GM12878 (cell line): Measurements from ENCODE around the gene SUMF1. TPM values are rescaled to one million over a fixed set of nuclear protein-coding genes. Genes with fewer than 3 reads are reported as not detected.

ENCODE experiments used
- ATAC-seq: fragments of 200-7000 bp; cut with Tn5 transposase; 3 replicates; pipeline ENCODE4 v1.9.1; 2020; ENCODE audit warnings: mild to moderate bottlenecking, moderate library complexity
- BruUV-seq: library from RNA; stranded (reverse); fragments of 400-500 nt; replicated peaks from 2 replicates; lab custom pipeline; 2021; lab: Mats Ljungman, UMichigan
- CTCF ChIA-PET: fragments of 300-600 bp; sonication (Branson Sonifier 250); formaldehyde crosslinking; extraction: SDS; loops from one replicate; lab custom pipeline; 2021; ENCODE audit warnings: inconsistent platforms; lab: Yijun Ruan, JAX
- POLR2A ChIA-PET: fragments of 350-600 bp; formaldehyde crosslinking; extraction: SDS; loops from one replicate; lab custom pipeline; 2021; ENCODE audit warnings: inconsistent platforms; lab: Charles Lee
- RAD21 ChIA-PET: fragments of 300-600 bp; sonication (Branson Sonifier 250); formaldehyde crosslinking; loops from one replicate; lab custom pipeline; 2023; ENCODE audit warnings: antibody characterized with exemption; ENCODE audit not compliant: unreplicated experiment; lab: Charles Lee
- SMC1A ChIA-PET: fragments of 300-600 bp; sonication (Branson Sonifier 250); formaldehyde crosslinking; loops from one replicate; lab custom pipeline; 2023; ENCODE audit not compliant: unreplicated experiment, uncharacterized antibody; lab: Charles Lee
- DNase-seq: peaks from one replicate; pipeline ENCODE4 v3.0.0-alpha.2; 2011; ENCODE audit warnings: low read depth, low spot score
- FAIRE-seq: peaks from 3 replicates; lab custom pipeline; 2011; peaks lifted over from hg19 to GRCh38; lab: Jason Lieb, UNC
- H2AFZ ChIP-seq: 2 replicates; pipeline ENCODE4 v1.6.0; 2011; ENCODE audit warnings: low read depth, low read length, control low read depth; ENCODE audit not compliant: control insufficient read depth
- H3K27ac ChIP-seq: 2 replicates; pipeline ENCODE4 v1.5.1; 2011; ENCODE audit warnings: control low read depth; ENCODE audit not compliant: control insufficient read depth, insufficient read depth
- H3K27me3 ChIP-seq, 2 experiments: replicated peaks in 1 of 2; 2 replicates each; pipeline versions ENCODE4 v1.6.0 to v1.6.1; 2011; ENCODE audit warnings: low read length in 1 of 2; ENCODE audit not compliant: control insufficient read depth in 2 of 2, insufficient read depth in 2 of 2
- H3K36me3 ChIP-seq, 2 experiments: 2 replicates each; pipeline ENCODE4 v1.5.1; 2011; ENCODE audit warnings: low read length in 1 of 2; ENCODE audit not compliant: control insufficient read depth in 2 of 2, insufficient read depth in 2 of 2
- H3K4me1 ChIP-seq: 2 replicates; pipeline ENCODE4 v1.6.1; 2011; ENCODE audit warnings: mild to moderate bottlenecking, low read length, moderate library complexity, mixed read lengths; ENCODE audit not compliant: control insufficient read depth, insufficient read depth
- H3K4me2 ChIP-seq: 2 replicates; pipeline ENCODE4 v1.6.0; 2011; ENCODE audit warnings: control low read depth; ENCODE audit not compliant: control insufficient read depth, insufficient read depth
- H3K4me3 ChIP-seq: fragments of 200-600 bp; sonication (generic); 2 replicates; pipeline ENCODE4 v1.5.1; 2016
- H3K79me2 ChIP-seq: 2 replicates; pipeline ENCODE4 v1.6.0; 2011; ENCODE audit warnings: low read length; ENCODE audit not compliant: control insufficient read depth, insufficient read depth
- H3K9ac ChIP-seq: 2 replicates; pipeline ENCODE4 v1.8.0; 2011; ENCODE audit warnings: low read length, control low read depth, mixed read lengths; ENCODE audit not compliant: control insufficient read depth, insufficient read depth
- H3K9me3 ChIP-seq: replicated peaks from 3 replicates; pipeline ENCODE4 v1.5.1; 2011; ENCODE audit warnings: mild to moderate bottlenecking, low read length; ENCODE audit not compliant: control insufficient read depth, insufficient read depth
- H4K20me1 ChIP-seq: 2 replicates; pipeline ENCODE4 v1.6.0; 2011; ENCODE audit not compliant: control insufficient read depth, insufficient read depth
- ATF7 ChIP-seq: fragments of 450-650 bp; IDR thresholded peaks from 2 replicates; pipeline ENCODE4 v1.6.1; 2016; ENCODE audit warnings: low read depth, mild to moderate bottlenecking
- CHD4 ChIP-seq: fragments of 200-600 bp; sonication (generic); IDR thresholded peaks from 2 replicates; pipeline ENCODE4 v1.6.1; 2016; ENCODE audit warnings: mild to moderate bottlenecking
- CREM ChIP-seq: IDR thresholded peaks from 2 replicates; pipeline ENCODE4 v1.6.1; 2014; ENCODE audit warnings: antibody characterized with exemption, low read depth
- LARP7 ChIP-seq: fragments of 450-650 bp; IDR thresholded peaks from 2 replicates; pipeline ENCODE4 v1.6.1; 2017; ENCODE audit warnings: mild to moderate bottlenecking
- MAX ChIP-seq: IDR thresholded peaks from 2 replicates; pipeline ENCODE4 v1.6.1; 2012; ENCODE audit warnings: low read depth, low read length, improper control_type of control experiment
- NRF1 ChIP-seq: conservative IDR thresholded peaks from 2 replicates; pipeline ENCODE4 v1.6.1; 2011; ENCODE audit warnings: mild to moderate bottlenecking, low read depth, low read length, improper control_type of control experiment
- PAX8 ChIP-seq: fragments of 450-650 bp; IDR thresholded peaks from 2 replicates; pipeline ENCODE4 v1.6.1; 2017; ENCODE audit warnings: mild to moderate bottlenecking, moderate library complexity
- POU2F2 ChIP-seq: IDR thresholded peaks from 3 replicates; pipeline ENCODE4 v1.6.1; 2011; ENCODE audit warnings: low read depth, mild to moderate bottlenecking, low read length, borderline replicate concordance
- SIN3A ChIP-seq: IDR thresholded peaks from 2 replicates; pipeline ENCODE4 v1.6.1; 2012; ENCODE audit warnings: low read depth, low read length, improper control_type of control experiment
- SREBF2 ChIP-seq: IDR thresholded peaks from 2 replicates; pipeline ENCODE4 v1.6.1; 2012; ENCODE audit warnings: mild to moderate bottlenecking, low read length
- YBX1 ChIP-seq: fragments of 450-650 bp; IDR thresholded peaks from 2 replicates; pipeline ENCODE4 v1.6.1; 2016; ENCODE audit warnings: antibody characterized with exemption
- ZNF687 ChIP-seq: fragments of 450-650 bp; IDR thresholded peaks from 2 replicates; pipeline ENCODE4 v1.6.1; 2017; ENCODE audit warnings: mild to moderate bottlenecking, moderate library complexity
- WGBS: methylation state at CpG from one replicate; pipeline ENCODE4 v1.1.6; 2016; ENCODE audit warnings: low lambda C conversion rate; ENCODE audit not compliant: insufficient replicate concordance, insufficient coverage; ENCODE audit errors: missing lambda C conversion rate; 5-methylcytosine and 5-hydroxymethylcytosine counted together
- in situ Hi-C: fragments of 300-500 bp; cut with MboI; formaldehyde crosslinking; loops from 9 replicates; pipeline ENCODE4 v1.14.3; 2018; ENCODE audit warnings: mixed read lengths
- intact Hi-C: fragments of 100-400 bp; cut with micrococcal nuclease; formaldehyde crosslinking; loops from one replicate; pipeline ENCODE4 v1.14.2; 2022; ENCODE audit not compliant: unreplicated experiment
- polyA plus RNA-seq, 11 experiments: library from polyadenylated mRNA; depleted of rRNA in 4 of 11; unstranded in 6 of 11; stranded (reverse) in 5 of 11; fragments of >200 nt; fragmentation: Nextera tagmentation in 4 of 11; fragmentation: Illumina TruSeq in 1 of 11; extraction: Ambion mirVana in 4 of 11; extraction: Trizol in 1 of 11; gene quantifications; 1 replicate in 1 of 11; 2 replicates in 10 of 11; pipeline versions ENCODE4 v1.2.1 to v1.2.3, GENCODE V29; 2011 to 2016; ENCODE audit warnings: inconsistent platforms in 2 of 11, missing spikeins in 2 of 11, low read depth in 1 of 11
- total RNA-seq, 4 experiments: library from RNA; depleted of rRNA in 3 of 4; stranded (reverse); fragments of >200 nt in 3 of 4; fragmentation: Illumina TruSeq in 1 of 4; extraction: Trizol in 1 of 4; gene quantifications; 2 replicates each; pipeline versions ENCODE4 v1.2.1 to v1.2.3, GENCODE V29; 2013 to 2021

SUMF1 gene
- total and polyA plus RNA-seq, 10 of the 15 experiments (the other 5 are each of a cell fraction or from before 2014, with no cell fraction given), result 3.2 to 14.3 (median 8.5) TPM

- intact Hi-C loops, result loop anchor here (10.0 kb wide), 1 partner anchor 483 kb away; no protein-coding TSS in a partner anchor
- Histone ChIP-seq H3K79me2 (peaks cover 18% of the 10 kb centered on the region), H3K36me3 (peaks cover 3 to 5% of the 10 kb centered on the region in 2 experiments), H3K4me3 (no peak overlapping the region), H3K9me3 (no peaks in the 10 kb centered on the region), H2AFZ (no peak overlapping the region), H3K9ac (no peak overlapping the region), H3K27me3 (no peaks in the 10 kb centered on the region), H3K27ac (no peak overlapping the region), H3K4me2 (no peak overlapping the region), H3K4me1 (peaks cover 34% of the 10 kb centered on the region), H4K20me1 (no peaks in the 10 kb centered on the region)
- ChIA-PET POLR2A (no interaction called here), SMC1A (interaction anchor here (0.6 to 12.9 kb wide), 8 partner anchors 8 to 151 kb away, joined by 3 to 180 read pairs (median 4); partner anchors contain the start of gene ITPR1), CTCF (interaction anchor here (1.0 to 3.5 kb wide), 2 partner anchors 82 to 151 kb away, joined by 3 to 14 read pairs; no protein-coding TSS in a partner anchor), RAD21 (interaction anchor here (0.9 to 1.7 kb wide), 3 partner anchors 8 to 130 kb away, joined by 3 to 5 read pairs (median 3); partner anchors contain the start of gene ITPR1)
- FAIRE-seq (no peak), DNase-seq (no peak), ATAC-seq (no peak)
- 83% methylated on average over 3 of the region's 3 CpGs for WGBS
- TF ChIP-seq MAX (no peak), CREM (no peak), SREBF2 (no peak)
- no TSS peak for BruUV-seq
- in situ Hi-C loops, result loop anchor here (10.0 kb wide), 1 partner anchor 693 kb away; no protein-coding TSS in a partner anchor
These were observed 34.4 kb upstream of the SUMF1 start for GRCh38 chr3:4501437-4501836.

- Histone ChIP-seq H3K27ac (no peak overlapping the region), H3K9me3 (no peaks in the 10 kb centered on the region), H3K4me1 (peaks cover 21% of the 10 kb centered on the region), H2AFZ (no peak overlapping the region), H3K4me3 (no peak overlapping the region), H3K27me3 (no peaks in the 10 kb centered on the region), H3K36me3 (peaks cover 3 to 5% of the 10 kb centered on the region in 2 experiments), H3K4me2 (no peak overlapping the region), H4K20me1 (no peaks in the 10 kb centered on the region), H3K9ac (no peak overlapping the region), H3K79me2 (peaks cover 26% of the 10 kb centered on the region)
- CTCF ChIA-PET, result no interaction called here
- FAIRE-seq (no peak), DNase-seq (no peak), ATAC-seq (no peak)
- SMC1A ChIA-PET, result no interaction called here
- in situ Hi-C loops (no loop called here), intact Hi-C loops (no loop called here)
- BruUV-seq, result no TSS peak
- WGBS, result 87% methylated on average over 5 of the region's 5 CpGs
- POLR2A ChIA-PET, result no interaction called here
- RAD21 ChIA-PET, result no interaction called here
- no peak for TF ChIP-seq ZNF687
- no peak for TF ChIP-seq LARP7
- TF ChIP-seq POU2F2, result no peak
- TF ChIP-seq YBX1, result no peak
- no peak for TF ChIP-seq ATF7
- no peak for TF ChIP-seq CHD4
- TF ChIP-seq PAX8, result no peak
- TF ChIP-seq SIN3A, result no peak
- TF ChIP-seq NRF1, result no peak
These were observed 31.4 kb upstream of the SUMF1 start for GRCh38 chr3:4498446-4498845.
